Tibial artery (tissue), 4 donors: Measurements from ENCODE around the gene ITPR1.

Experiments used
- DNase-seq, 2 donors: peaks; one replicate each; pipeline ENCODE4 v3.0.0-alpha.2; 2019
- H3K27ac ChIP-seq, 2 donors: fragments of 200-600 bp; sonication (generic) in 1 of 2; 1 replicate in 1 of 2; 2 replicates in 1 of 2; pipeline ENCODE4 v1.5.1; 2018 to 2019; ENCODE audit warnings: mild to moderate bottlenecking in 1 of 2
- H3K27me3 ChIP-seq, 2 donors: fragments of 200-600 bp; sonication (generic) in 1 of 2; one replicate each; pipeline versions ENCODE4 v1.5.1 to v1.6.0; 2016 to 2019
- H3K36me3 ChIP-seq, 3 donors: fragments of 200-600 bp; sonication (generic) in 2 of 3; one replicate each; pipeline ENCODE4 v1.5.1; 2016 to 2019; ENCODE audit warnings: mild to moderate bottlenecking in 2 of 3
- H3K4me1 ChIP-seq, 4 donors: fragments of 200-600 bp; sonication (generic) in 2 of 4; 1 replicate in 3 of 4; 2 replicates in 1 of 4; pipeline ENCODE4 v1.5.1; 2016 to 2019
- H3K4me3 ChIP-seq, 2 donors: fragments of 200-600 bp; sonication (generic) in 1 of 2; 1 replicate in 1 of 2; 2 replicates in 1 of 2; pipeline ENCODE4 v1.5.1; 2018 to 2019; ENCODE audit warnings: mild to moderate bottlenecking in 2 of 2
- H3K9me3 ChIP-seq, 3 donors: fragments of 200-600 bp; sonication (generic) in 1 of 3; one replicate each; pipeline ENCODE4 v1.5.1; 2016 to 2019
- intact Hi-C: fragments of 100-400 bp; cut with DNase I; formaldehyde crosslinking; loops from one replicate; pipeline ENCODE4 v1.15.0; 2023; ENCODE audit warnings: low total_unique reads
- TF ChIP-seq, protein P1 (sequence below), 2 experiments: fragments of 200-600 bp in 1 of 2; fragments of 450-650 bp in 1 of 2; IDR thresholded peaks; one replicate each; pipeline ENCODE4 v1.5.1; 2017 to 2019; ENCODE audit warnings: antibody characterized with exemption in 2 of 2, mild to moderate bottlenecking in 1 of 2, moderate library complexity in 1 of 2

Gene ITPR1

DNA sequence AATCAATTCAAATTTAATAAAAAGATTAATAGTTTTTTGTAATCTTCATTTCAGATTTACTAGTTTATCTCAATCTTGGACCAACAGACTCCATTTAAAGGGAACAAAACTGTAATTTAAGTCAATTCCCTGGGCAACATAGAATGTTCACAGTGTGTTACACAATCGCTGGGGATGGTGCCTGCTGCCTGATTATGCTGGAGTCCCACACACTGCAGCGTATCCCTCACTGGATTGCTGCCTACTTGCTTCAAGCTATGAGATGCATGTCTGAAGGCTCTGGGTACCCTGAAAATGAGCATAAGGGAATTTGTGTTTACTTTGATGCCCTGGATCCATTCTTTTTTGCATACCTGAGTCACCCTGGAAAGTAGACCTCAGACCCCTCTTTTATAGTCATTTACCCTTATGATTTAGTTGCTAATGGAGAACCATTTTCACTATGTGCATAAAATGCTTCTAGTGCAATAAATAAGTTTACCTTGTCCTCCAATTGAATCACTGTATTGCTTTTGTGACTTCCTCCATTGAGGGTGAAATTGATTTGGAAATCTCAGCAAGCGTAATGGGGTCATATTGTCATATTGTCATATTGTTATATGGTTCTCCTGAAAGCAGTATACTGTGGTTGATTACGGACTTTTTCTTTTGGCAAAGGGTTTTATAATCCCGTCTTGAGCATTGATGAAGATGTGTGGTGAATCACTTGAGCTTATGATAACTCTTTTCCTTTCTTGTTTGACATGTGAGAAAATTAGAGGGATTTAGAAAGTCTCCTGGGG lies 35.9 kb downstream of the ITPR1 start:
- peaks cover 0 to 92% (median 47%) of the 10 kb centered on the region in 4 donors for H3K4me1 ChIP-seq

DNA sequence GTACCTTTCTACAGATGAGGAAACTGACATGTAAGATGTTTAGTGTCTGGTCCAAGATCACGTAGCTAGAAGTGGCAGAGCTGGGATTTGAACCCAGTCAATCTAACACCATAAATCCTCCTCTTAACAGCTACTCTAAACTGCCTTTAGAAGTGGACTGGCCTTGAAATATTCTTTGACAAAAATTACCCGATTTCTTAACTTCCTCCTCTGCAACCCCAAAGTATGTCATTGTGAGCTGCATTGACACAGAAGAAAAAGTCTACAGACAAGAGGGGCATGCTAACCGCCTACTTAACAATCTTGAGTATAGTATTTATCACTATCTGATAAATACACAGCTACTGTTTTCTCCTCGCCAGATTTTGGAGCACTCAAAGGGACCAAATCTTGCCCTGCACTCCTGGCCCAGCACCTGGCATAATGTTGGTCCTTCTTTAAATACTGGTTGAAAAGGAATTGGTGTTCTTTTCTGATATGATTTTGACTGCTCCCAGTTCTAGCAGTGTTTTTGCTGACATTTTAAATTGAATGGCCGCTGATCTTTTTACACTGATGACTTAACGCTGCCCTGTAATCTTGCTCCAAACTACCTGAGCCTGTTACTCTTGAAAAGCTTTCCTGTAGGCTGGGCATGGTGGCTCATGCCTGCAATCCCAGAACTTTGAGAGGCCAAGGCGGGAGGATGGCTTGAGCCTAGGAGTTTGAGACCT lies 36.9 kb downstream of the ITPR1 start:
- Histone ChIP-seq H3K9me3 (no peaks in the 10 kb centered on the region), H3K36me3 (no peaks in the 10 kb centered on the region), H3K4me3 (no peak overlapping the region), H3K4me1 (peaks cover 0 to 92% (median 44%) of the 10 kb centered on the region in 4 donors), H3K27ac (no peak overlapping the region), H3K27me3 (no peaks in the 10 kb centered on the region)
- TF ChIP-seq, protein P1, sequence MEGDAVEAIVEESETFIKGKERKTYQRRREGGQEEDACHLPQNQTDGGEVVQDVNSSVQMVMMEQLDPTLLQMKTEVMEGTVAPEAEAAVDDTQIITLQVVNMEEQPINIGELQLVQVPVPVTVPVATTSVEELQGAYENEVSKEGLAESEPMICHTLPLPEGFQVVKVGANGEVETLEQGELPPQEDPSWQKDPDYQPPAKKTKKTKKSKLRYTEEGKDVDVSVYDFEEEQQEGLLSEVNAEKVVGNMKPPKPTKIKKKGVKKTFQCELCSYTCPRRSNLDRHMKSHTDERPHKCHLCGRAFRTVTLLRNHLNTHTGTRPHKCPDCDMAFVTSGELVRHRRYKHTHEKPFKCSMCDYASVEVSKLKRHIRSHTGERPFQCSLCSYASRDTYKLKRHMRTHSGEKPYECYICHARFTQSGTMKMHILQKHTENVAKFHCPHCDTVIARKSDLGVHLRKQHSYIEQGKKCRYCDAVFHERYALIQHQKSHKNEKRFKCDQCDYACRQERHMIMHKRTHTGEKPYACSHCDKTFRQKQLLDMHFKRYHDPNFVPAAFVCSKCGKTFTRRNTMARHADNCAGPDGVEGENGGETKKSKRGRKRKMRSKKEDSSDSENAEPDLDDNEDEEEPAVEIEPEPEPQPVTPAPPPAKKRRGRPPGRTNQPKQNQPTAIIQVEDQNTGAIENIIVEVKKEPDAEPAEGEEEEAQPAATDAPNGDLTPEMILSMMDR (IDR thresholded peaks at IDR 0.05) = no peak
- intact Hi-C loops = loop anchor here (5.0 kb wide), 1 partner anchor 52 kb away; no protein-coding TSS in a partner anchor
- DNase-seq = no peak

More for the DNA sequence above, 35.9 kb downstream of the ITPR1 start:
- intact Hi-C loops = no loop called here
- Histone ChIP-seq H3K4me3 (no peak overlapping the region), H3K36me3 (no peaks in the 10 kb centered on the region), H3K27ac (peak overlapping the region; percentile 5 to 48), H3K27me3 (no peaks in the 10 kb centered on the region), H3K9me3 (no peaks in the 10 kb centered on the region)
- no peak for DNase-seq
- TF ChIP-seq, protein P1 (IDR thresholded peaks at IDR 0.05) = no peak

DNA sequence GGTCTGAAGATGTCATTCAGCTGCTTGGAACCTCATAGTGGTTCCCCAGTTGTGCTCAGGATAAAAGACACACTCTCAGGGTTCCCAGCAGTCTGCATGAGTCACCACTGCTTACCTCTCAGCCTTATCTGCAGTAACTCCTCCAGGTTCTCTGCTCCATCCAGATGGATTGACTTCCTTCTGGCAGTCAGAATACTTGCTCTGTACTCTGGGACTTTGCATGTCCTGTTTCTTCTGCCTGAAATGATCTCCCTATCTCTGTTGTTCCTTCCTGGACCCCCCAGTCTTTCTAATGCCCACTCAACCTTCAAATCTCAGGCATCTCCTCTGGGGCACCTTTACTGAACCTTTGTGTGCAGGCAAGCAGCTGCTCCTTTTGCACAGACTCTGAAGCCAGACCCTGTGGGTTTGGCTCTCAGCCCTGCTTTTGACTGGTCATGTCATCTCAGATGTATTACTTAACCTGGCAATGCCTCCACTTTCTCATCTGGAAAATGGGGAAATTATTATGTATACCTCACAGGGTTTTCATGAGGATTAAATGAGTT lies 38.4 kb downstream of the ITPR1 start:
- Histone ChIP-seq H3K4me3 (no peak overlapping the region), H3K9me3 (no peaks in the 10 kb centered on the region), H3K4me1 (peaks cover 0 to 94% (median 53%) of the 10 kb centered on the region in 4 donors), H3K36me3 (no peaks in the 10 kb centered on the region), H3K27me3 (no peaks in the 10 kb centered on the region), H3K27ac (no peak overlapping the region)
- TF ChIP-seq, protein P1 (IDR thresholded peaks at IDR 0.05) = no peak
- DNase-seq = no peak
- intact Hi-C loops = loop anchor here (5.0 kb wide), 1 partner anchor 51 kb away; no protein-coding TSS in a partner anchor

DNA sequence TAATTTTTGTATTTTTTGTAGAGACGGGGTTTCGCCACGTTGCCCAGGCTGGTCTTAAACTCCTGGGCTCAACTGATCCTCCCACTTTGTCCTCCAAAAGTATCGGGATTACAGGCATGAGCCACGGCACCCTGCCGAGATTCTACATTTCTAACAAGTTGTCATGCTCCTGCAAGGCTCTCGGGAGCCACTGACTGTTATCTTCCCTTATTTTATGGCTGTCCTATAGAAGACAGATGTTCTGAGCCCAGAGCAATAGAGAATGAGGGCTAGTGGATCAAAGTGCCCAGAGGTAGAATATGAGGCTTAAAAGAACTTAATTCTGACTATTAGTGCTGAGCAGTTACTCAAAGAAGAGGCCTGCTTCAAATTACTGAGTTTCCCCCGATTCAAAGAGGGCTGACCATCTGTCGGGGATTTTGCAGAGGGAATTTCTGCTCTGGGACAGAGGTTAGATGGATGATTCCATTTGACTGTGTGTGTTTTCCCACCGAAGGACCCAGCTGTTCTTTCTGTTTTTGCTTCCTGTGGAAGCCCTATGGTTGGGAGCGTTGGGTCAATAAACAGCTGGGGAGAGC lies 39.5 kb downstream of the ITPR1 start:
- Histone ChIP-seq H3K4me1 (peaks cover 0 to 97% (median 57%) of the 10 kb centered on the region in 4 donors), H3K36me3 (no peaks in the 10 kb centered on the region), H3K27ac (peak overlapping the region in 1 of 2 donors; percentile 52), H3K27me3 (no peaks in the 10 kb centered on the region), H3K4me3 (no peak overlapping the region), H3K9me3 (no peaks in the 10 kb centered on the region)
- TF ChIP-seq, protein P1 (IDR thresholded peaks at IDR 0.05) = no peak
- no peak for DNase-seq
- intact Hi-C loops = loop anchor here (5.0 kb wide), 1 partner anchor 50 kb away; no protein-coding TSS in a partner anchor
